HG02759 (cell line): Measurements from ENCODE around the gene SYT2.
"Not testable (repeated sequence)": the region's sequence is repeated elsewhere in the genome, so short reads cannot be mapped to it uniquely, and the experiment has no call there.

ENCODE experiments used
- ATAC-seq: cut with Tn5 transposase; IDR thresholded peaks from one replicate; pipeline ENCODE4 v1.9.1; 2021; ENCODE audit warnings: mild to moderate bottlenecking, moderate library complexity; ENCODE audit not compliant: unreplicated experiment

SYT2 gene

DNA sequence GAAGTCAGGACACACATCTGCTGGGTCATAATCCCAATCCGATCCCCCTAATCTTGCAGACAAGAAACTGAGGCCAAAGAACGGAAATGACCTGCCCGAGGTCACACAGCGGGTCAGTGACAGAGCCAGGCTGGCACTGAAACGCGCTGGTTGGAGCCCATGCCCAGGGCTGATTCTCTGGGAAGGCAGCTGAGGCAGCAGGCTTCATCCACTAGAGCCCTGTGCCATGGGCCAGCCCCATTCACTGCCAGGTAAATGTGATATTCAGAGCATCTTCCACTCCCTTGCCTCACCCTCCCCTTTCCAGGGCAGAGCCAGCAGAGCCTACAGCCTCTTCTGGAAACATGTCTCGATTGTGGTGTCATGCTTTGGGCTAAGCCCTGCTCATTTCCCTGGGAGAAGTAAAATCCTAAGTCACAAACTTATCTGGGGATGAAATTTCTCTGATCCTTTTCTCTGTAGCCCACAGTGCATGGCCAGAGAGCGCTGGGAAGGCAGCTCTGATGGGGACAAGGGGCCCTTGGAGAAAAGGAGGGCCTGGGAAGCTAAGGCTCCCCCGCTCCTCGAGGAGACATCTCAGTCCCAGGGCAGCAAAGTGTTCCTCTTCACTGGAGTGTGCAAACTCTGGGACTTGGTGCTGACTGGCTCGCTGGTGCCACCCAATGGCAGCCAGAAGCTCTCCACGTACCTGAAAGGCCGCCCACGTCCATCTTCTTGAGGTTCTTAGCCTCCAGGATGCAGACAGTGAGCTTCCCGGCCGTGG, 110.4 kb downstream of the SYT2 start:
- ATAC-seq, result no peak

DNA sequence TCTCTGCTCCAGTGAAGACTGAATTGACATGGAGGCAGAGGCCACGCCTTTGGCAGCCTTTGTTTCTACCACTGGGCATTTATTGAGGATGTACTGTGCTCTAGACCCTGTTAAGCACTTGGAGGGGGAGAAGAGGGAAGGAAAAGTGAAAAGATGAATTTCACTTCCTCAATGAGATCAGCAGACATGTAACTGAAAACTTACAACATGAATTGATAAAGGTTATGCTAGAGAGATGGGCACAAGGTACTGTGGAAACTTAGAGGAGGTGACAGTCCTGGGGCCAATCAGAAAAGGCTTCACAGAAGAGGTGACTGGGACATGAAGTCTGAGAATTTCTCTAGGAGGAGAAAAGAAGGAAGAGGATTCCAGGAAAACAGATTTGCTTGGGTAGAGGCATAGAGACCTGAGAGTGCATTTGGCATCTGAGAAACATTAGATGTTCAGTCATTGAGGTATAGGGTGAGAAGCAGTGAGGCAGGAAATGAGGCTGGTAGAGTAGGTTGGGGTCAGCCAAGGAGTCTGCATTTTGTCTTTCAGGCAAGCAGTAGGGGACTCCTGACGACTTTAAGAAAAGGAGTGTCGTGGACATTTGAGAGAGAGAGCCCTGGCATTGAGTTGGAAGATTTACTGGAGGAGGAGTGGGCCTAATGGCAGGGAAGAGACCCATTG, 113.0 kb downstream of the SYT2 start:
- ATAC-seq, result no peak

DNA sequence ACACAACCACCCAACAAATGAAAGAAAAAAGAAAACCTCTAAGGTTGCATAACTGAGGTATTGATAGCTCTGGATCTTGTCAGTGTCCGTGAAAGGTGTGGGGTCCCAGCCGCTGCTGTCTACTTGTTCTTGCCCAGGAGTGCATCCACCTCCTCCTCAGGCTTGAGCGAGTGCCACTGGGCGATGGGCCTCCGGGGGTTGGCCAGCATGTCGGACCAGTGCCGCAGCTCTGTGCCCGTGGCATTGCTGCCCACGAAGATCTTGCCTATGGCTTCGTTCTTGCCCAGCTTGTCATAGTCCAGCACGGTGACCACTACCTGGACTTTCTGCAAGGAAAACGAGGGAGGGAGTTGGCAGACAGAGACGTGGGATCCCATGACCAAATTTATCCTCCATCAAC, 113.6 kb downstream of the SYT2 start:
- no peak for ATAC-seq

DNA sequence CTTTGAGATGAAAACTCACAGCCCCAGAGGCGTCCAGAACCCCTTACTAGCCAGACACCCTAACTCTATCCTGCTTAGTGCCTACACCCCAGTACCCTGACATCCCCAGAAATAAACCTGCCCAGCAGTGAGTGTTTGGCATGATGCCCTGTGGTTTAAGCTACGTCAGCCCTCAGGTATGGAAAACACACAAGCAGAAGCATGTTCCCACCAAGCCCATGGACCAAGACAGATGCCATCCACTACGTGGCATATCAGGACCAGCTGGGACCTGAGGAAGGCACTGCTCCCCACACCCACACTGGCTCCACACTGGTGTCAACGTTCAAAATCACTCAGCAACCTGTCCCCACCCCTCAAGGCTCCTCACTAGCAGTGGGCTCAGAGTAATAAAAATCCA, 116.4 kb downstream of the SYT2 start:
- no peak for ATAC-seq

DNA sequence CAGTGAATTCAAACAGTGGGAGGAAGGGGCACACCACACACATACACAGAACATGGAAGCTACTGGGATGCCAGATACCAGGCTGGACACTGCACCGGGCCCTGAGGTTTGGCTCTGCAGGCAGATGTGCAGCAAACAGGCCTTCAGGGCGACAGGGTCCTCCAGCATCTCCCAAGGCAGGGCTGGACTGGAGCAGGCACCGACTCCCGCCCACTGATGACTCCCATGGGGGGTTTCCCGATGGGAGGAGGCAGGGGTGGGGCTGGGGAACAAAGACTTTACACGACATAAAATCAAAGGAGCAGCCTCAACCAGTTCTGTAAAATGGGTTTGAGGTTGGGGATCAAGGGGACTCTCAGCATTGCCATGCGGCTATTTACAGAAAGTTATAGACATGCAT, 118.1 kb downstream of the SYT2 start:
- ATAC-seq, result no peak

DNA sequence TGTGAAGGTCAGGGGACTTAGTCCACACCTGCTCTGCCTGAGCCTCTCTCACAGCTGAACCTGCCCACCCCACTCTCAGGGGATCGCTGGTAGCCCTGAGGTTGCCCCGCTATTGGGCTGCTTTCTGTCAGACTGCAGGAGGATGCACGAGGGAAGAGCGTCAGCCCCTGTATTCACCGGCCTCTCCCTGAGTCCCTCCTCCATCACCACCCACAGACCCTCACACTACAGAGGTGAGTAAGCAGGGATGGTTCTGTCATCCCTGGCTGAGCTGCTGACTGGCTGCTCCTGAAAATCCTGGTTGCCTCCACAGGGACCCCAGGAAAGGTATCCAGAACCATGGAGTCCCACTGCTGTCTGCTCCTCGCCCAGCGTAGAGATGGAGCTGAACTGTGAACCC, 118.7 kb downstream of the SYT2 start:
- no peak for ATAC-seq

DNA sequence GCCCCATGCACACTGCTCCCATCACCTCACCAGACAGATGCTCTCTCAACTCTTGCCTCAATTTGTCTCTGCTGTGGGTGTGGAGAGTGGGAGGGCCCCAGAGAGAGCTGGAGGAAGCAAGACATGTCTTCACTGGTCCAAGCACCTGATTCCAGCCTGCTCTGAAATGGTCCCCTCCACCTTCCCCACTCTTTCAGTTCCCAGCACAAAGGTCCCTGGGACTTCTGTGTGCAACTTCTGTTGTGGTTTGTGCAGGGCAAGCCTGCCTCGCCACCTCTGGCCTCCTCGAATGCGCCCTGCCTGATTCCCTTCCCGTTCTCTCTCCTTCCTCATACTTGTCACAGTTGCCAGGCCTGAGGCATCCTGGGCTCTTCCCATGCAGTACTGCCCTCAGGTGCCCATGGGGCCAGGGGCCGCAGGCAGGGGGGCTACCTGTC, 119.3 kb downstream of the SYT2 start:
- ATAC-seq, result no peak

DNA sequence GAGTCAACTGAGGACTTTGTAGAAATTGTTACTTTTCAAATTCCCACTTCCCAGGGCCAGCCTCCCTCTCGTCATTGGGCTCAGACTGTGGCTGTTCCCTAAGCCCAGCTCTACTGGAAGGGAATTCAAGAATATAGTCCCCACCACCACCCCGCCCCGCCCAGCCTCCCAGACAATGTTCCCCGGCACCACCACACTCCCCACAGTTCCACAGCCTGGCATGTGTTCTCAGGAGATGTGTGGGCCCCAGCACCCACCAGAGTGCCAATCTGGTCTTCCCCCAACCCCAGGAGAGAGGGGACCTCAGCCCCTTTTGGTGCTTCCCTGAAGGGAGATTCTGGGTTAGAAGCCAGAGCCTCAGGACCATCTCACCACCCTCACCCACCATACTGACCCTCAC, 120.1 kb downstream of the SYT2 start:
- no peak for ATAC-seq

DNA sequence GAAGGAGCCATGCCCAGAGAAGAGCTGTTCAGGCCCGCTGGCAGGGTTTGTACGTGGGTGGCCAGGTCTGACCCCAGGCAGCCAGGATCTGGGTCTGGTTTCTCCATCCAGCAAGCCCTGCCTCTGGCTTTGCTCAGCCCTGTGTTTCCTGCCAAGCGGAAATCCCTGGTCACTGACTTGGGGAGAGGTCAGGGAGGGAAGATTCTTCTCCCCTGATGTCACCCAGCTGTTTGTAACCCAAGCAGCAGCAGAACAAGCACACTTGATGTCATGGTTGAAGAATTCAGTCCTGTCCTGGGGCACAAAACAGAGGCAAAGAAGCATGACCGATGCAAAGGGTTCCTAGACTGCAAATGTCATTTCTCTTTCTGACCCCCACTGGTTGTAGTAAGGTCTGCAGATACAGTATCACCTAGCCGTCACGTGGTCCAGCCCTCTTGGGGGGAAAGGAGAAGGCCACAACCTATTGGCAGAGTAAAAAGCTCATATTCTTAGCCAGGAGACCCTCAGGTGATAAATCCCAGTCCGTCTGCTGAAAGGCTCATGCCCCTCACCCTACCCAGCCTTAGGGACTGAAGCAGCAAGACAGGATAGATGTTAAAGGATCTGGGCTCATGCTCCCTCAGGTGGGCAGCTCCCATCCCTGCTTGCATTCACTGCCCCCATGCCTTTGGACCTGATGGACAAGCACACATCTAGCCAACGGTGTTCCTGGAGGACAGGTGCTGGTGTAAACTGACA, 120.9 kb downstream of the SYT2 start:
- ATAC-seq, result no peak

DNA sequence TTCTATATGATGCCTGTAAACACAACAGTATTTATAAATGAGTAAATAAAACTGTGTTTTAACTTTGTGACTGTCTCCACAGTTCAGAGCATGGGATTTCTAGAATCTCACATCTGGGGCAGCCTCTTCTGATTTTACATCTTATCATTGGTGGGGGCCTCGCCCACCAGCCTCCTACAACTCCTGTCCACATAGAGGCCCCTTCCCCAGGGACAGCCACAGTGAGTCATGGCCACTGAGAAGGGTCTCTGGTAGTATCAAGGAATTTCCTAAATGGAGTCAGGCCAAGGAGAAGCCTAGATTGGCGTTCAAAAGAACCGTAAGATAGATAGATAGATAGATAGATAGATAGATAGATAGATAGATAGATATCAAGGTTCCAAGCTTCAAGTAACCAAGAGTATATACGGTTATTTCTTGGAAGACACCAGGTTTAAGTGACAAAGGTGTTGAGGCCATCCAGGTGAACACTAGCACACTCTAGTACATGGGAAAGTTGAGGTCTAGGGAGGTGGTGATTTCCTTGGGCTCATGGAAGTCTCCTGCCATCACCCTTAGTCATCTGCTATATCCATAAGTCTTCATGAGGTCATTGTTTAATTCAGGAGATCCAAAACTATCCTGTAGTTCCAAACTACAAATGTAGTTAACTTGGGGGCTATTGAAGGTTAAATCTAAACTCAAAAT, 121.6 kb downstream of the SYT2 start:
- ATAC-seq, result no peak

DNA sequence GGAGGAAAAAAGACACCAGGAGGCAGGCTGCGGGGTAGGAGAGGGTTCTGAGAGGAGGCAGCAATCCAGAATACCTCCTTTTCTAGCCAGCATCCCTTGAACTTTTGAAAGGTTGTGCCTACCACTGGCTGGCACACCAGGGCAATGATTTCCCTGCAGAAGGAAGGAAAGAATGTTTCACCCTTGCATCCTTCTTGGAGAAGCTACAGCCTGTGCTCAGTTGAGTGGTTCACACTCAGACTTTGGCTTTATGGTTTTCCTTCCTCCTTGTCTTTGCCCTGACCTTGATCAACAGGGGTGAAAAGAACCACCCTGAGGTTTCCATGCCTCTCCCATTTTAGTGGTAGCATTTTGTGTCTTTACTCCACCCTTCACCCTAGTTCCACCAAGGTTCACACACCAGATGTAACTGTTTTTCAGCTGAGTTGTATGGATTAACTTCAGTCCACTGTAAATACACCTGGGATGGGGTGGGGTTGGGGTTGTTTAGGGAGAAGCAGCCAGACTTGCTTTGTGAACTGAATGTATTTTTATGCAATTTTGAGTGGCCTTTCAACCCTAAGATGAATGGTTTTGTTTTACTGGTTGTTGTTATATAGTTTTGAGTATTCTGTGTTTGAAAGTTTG, 122.3 kb downstream of the SYT2 start:
- ATAC-seq, result no peak

DNA sequence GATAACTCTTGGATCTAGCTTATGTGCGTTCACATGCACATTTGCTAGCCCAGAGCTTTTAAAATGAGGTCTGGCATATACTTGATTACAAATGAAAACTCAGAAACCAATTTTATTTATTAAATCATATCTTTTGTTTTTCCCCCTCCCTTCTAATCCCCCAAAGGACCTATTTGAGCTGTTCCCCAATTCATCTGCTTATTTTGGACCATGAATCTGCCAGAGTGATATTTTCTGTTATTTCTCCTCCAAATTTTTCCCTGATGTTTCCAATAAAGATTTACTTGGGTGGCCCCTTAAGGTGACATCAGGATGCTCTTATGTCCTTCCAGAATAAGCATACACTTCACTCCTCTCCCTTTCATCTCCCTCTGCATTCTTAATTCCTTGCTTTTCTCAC, 123.4 kb downstream of the SYT2 start:
- no peak for ATAC-seq

DNA sequence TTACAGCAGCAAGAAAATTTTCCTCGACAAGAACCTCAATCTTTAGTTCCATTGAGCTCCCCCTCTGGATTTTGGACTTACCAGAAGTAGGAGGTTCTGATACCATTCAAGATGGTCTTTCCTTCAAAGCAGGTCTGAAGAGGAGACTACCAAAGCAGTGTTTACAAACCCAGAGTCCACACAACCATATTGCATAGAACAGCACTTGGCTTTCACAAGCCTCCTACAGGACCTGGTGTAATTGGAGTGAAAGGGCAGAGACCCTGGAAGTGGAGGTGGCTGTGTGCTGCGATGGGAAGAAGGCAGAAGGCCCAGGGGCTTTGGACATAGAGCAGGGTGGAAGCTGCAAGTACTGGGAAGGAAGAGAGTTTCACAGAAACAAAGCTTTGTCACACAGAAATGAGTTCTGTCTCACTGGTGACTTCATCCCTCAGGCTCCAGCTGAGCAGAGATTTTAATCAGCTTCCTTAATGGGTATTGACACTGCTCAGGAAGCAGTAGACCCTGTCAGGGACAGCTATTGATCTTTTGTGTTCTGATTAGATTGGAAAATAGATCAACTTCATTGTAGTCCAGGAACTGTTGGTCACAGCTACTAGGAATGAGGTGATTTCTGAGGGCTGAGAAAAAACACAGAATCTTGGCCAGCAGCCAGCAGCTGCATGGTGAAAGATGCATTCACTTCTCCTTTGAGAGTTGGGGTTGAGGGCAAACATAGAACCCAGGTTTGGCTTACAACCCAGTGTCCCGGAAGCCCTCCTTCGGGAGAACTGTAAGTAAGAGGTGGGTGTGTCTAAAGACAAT, 124.0 kb downstream of the SYT2 start:
- ATAC-seq, result peak; percentile 48

DNA sequence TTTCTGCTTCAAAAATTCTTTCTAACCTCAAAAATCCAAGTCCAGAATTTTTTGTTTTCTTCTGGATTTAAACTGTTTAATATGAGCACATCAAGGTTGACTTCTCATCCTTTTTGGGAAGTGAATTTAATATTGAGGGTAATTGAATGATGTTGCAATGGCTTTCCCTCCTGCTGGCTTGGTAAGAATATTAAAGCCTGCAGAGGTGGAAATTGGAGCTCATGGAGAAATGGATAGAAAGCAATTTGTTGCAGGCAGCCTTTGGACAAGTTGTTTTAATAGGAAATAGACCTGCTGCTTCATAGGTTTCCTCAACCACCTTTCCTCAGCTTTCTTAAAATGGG, 124.7 kb downstream of the SYT2 start:
- ATAC-seq, result no peak

DNA sequence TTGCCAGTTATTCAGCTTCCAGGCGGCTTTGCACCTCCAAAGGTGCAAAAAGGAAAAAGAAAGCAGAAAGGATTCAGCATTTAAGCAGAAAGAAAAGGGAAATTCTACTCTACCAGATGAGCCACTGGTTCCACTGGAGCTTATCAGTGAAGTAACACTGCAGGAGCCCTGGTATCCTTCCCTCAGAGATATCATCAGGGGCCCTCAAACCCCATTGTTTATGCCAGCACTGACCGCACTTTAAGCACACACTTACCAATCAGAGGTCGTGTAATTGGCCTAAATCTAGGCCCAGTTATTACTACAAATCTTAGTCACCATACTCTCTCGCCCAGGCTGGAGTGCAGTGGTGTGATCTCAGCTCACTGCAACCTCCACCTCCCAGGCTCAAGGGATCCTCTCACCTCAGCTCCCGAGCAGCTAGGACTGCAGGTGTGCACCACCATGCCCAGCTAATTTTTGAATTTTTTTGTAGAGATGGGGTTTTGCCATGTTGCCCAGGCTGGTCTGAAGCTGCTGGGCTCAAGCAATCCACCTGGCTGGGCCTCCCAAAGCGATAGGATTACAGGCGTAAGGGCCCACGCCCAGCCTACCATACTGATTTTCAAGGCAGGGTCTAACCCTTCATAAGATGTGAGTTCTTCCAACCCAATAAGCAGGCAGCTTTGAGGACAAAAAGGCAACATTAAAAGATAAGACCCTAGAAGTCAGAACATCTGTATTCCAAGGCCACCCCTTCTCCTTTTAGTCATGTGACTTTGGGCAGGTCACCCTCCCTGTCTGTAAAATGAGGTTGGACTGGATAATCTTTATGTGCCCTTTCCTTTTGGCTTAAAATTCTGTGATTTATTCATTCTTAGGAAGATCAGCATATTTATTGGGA, 125.3 kb downstream of the SYT2 start:
- ATAC-seq, result no peak

DNA sequence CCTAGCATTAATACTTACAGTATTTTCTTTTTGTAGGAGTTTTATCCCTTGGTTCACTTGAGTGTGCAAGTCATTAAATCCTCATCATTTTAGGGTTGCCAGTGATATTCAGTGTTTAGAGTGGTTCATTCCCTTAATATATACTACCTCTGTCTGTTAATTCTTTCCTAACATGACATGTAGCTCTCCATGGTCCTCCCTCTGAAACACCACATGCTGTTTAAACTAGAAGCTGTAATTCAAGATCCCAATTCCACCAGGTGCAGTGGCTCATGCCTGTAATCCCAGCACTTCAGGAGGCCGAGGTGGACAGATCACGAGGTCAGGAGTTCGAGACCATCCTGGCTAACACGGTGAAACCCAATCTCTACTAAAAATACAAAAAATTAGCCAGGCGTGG, 127.9 kb downstream of the SYT2 start:
- ATAC-seq, result not testable (repeated sequence)

DNA sequence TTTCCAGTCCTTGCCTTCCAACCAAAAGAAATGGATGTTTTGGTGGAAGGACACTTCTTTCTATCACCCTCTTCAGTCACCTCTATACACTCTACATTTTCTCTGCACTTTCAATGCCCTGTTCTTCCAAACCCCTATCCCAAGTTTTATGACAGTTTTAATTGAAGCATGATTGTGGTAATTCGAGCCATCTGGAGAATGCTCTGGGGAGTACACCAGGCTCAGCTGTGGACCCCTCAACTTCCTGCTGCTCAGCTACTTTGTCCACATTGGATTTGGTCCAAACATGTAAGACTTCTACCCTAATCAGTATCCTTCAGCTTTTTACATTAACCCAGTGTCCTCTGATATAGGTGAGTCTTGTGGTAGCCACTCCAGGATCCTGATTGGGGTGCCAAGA, 129.6 kb downstream of the SYT2 start:
- no peak for ATAC-seq

DNA sequence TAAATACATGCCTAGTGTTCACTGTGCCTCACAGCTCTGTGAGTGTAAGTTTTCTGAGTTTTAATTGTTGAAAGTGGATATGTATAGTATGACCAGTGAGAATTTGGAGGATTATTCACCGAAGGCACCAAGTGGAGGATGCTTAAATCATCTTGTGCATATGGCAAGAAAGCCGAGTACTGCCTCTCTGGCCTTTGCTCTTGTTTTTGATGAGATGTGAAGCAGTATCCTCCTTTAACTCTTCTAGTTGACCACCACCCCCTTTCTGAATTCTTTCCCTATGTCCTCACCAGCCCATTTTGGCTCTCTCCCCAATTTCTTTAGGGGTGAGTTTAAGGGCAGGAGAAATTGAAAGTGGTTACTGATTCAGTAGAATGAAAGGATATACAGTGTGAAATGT, 130.4 kb downstream of the SYT2 start:
- ATAC-seq, result no peak

DNA sequence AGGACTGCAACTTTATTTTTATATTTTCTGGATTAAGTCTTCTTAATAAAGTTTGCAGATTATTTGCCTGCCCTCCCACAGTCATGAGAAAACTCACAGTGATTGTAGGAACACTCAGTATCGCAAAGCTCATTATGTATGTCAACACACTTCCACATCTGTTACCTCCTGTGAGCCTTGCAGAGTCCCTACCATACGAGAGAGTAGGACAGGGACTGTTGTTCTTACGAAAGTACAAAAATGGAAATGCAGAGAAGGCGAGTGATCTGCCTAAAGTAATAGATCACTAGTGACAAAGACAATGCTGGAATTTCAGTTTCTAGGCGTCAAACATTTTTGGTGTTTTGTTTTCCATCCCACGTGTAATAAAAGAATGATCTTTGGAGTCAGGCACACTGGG, 131.7 kb downstream of the SYT2 start:
- ATAC-seq, result no peak
